Thyroid gland (tissue), 4 donors: ENCODE measurements around the gene OR4D1. TPM values are rescaled to one million over a fixed set of nuclear protein-coding genes. Genes with fewer than 3 reads are reported as not detected.

Source experiments
- DNase-seq, 2 donors: peaks; one replicate each; pipeline ENCODE4 v3.0.0-alpha.2; 2019
- H3K27ac ChIP-seq, 3 donors: fragments of 200-600 bp; sonication (generic); 1 replicate in 2 of 3; 2 replicates in 1 of 3; pipeline ENCODE4 v1.5.1; 2016 to 2019; ENCODE audit warnings: mild to moderate bottlenecking in 1 of 3, moderate library complexity in 1 of 3
- H3K27me3 ChIP-seq: fragments of 200-600 bp; sonication (generic); one replicate; pipeline ENCODE4 v1.5.1; 2019
- H3K36me3 ChIP-seq, 2 donors: fragments of 200-600 bp; sonication (generic); one replicate each; pipeline ENCODE4 v1.5.1; 2016 to 2019
- H3K4me1 ChIP-seq, 2 donors: fragments of 200-600 bp; sonication (generic); one replicate each; pipeline ENCODE4 v1.5.1; 2017 to 2019
- H3K4me3 ChIP-seq, 3 donors: fragments of 200-600 bp; sonication (generic); replicated peaks in 1 of 3; 1 replicate in 2 of 3; 2 replicates in 1 of 3; pipeline ENCODE4 v1.5.1; 2016; ENCODE audit warnings: mild to moderate bottlenecking in 1 of 3
- H3K9me3 ChIP-seq: fragments of 200-600 bp; sonication (generic); one replicate; pipeline ENCODE4 v1.5.1; 2017
- POLR2A ChIP-seq, 2 donors: fragments of 450-650 bp; IDR thresholded peaks; one replicate each; pipeline ENCODE4 v1.6.1; 2017; ENCODE audit warnings: antibody characterized with exemption in 2 of 2, mild to moderate bottlenecking in 2 of 2, moderate library complexity in 1 of 2
- WGBS, 2 donors: methylation state at CpG; one replicate each; pipeline ENCODE4 v1.1.5; 2017; 5-methylcytosine and 5-hydroxymethylcytosine counted together
- intact Hi-C: fragments of 100-400 bp; cut with DNase I; formaldehyde crosslinking; loops from one replicate; pipeline ENCODE4 v1.15.1; 2023
- total RNA-seq, 4 donors: library from RNA; depleted of rRNA; stranded (reverse); fragments of >200 nt; gene quantifications; one replicate each; pipeline ENCODE4 v1.2.3, GENCODE V29; 2016
- TF ChIP-seq, protein P1 (sequence below), 6 experiments: fragments of 200-600 bp in 3 of 6; fragments of 450-650 bp in 3 of 6; sonication (generic) in 3 of 6; IDR thresholded peaks; one replicate each; pipeline ENCODE4 v1.5.1; 2016 to 2019; ENCODE audit warnings: antibody characterized with exemption in 6 of 6, mild to moderate bottlenecking in 2 of 6, inconsistent platforms in 1 of 6, moderate library complexity in 1 of 6

Gene OR4D1
- total RNA-seq, 4 donors from 2014 or later = not detected

DNA sequence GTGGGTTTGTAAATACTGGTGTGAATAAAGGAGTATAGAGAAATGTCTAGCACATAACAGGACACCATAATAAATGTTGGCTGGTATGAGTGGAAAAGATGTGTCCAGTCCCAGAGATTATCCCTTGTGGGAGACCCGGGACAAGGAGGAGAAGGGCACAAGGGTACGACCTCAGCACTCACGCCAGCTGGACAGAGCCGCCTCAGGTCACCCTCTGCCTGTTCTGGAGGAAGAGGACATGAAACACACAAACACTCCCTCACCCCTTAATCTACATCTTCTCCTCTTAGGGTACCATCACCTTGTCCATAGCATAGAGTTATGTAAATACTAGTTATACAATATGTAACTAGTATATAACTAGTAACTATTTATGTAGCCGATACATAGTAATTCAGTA lies 38.2 kb upstream of the OR4D1 start:
- TF ChIP-seq POLR2A (IDR thresholded peaks at IDR 0.05) = no peak
- TF ChIP-seq, protein P1, sequence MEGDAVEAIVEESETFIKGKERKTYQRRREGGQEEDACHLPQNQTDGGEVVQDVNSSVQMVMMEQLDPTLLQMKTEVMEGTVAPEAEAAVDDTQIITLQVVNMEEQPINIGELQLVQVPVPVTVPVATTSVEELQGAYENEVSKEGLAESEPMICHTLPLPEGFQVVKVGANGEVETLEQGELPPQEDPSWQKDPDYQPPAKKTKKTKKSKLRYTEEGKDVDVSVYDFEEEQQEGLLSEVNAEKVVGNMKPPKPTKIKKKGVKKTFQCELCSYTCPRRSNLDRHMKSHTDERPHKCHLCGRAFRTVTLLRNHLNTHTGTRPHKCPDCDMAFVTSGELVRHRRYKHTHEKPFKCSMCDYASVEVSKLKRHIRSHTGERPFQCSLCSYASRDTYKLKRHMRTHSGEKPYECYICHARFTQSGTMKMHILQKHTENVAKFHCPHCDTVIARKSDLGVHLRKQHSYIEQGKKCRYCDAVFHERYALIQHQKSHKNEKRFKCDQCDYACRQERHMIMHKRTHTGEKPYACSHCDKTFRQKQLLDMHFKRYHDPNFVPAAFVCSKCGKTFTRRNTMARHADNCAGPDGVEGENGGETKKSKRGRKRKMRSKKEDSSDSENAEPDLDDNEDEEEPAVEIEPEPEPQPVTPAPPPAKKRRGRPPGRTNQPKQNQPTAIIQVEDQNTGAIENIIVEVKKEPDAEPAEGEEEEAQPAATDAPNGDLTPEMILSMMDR (IDR thresholded peaks at IDR 0.05) = no peak
- 60 to 68% methylated on average over 5 of the region's 5 CpGs for WGBS, 2 donors
- Histone ChIP-seq H3K4me1 (no peaks in the 10 kb centered on the region), H3K9me3 (no peaks in the 10 kb centered on the region), H3K4me3 (no peak overlapping the region), H3K36me3 (no peaks in the 10 kb centered on the region), H3K27ac (no peak overlapping the region), H3K27me3 (no peaks in the 10 kb centered on the region)
- DNase-seq = no peak
- intact Hi-C loops = loop anchor here (5.0 to 10.0 kb wide), 3 partner anchors 103 to 985 kb away; partner anchors contain the start of gene SRSF1

DNA sequence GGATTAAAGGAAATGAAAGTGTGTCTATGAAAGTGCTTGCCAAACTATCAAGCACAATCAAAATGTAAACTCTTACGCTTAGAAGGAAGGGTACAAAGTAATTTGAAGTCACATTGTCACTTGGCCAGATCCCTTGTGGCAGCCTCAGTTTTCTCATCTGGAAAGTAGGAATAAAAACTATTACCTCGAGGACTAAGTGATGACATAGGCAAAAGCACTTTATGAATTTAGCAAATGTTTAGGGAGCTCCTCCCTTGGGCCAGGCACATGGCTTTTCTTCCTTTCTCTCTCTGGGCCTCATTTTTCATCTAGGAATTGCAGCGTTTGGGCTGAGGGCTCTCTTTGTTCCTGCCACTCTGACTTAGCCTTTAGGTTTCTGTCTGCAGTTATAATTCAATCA lies 36.5 kb upstream of the OR4D1 start:
- H3K27ac ChIP-seq = no peak overlapping the region
- intact Hi-C loops = loop anchor here (5.0 to 10.0 kb wide), 3 partner anchors 104 to 987 kb away; partner anchors contain the start of gene SRSF1
- no peak for DNase-seq
- no peaks in the 10 kb centered on the region for H3K27me3 ChIP-seq
- 75 to 80% methylated on average over 3 of the region's 3 CpGs for WGBS, 2 donors
- no peaks in the 10 kb centered on the region for H3K9me3 ChIP-seq
- no peaks in the 10 kb centered on the region for H3K36me3 ChIP-seq
- TF ChIP-seq POLR2A (IDR thresholded peaks at IDR 0.05) = no peak
- TF ChIP-seq, protein P1 (IDR thresholded peaks at IDR 0.05) = no peak
- no peaks in the 10 kb centered on the region for H3K4me1 ChIP-seq
- no peak overlapping the region for H3K4me3 ChIP-seq

GRCh38 chr17:58112970-58113631 lies 35.1 kb upstream of the OR4D1 start:
- Histone ChIP-seq H3K36me3 (no peaks in the 10 kb centered on the region), H3K27me3 (no peaks in the 10 kb centered on the region), H3K9me3 (no peaks in the 10 kb centered on the region), H3K27ac (no peak overlapping the region), H3K4me1 (no peaks in the 10 kb centered on the region), H3K4me3 (no peak overlapping the region)
- peak; percentile 79 to 81 for DNase-seq
- no peak for TF ChIP-seq POLR2A (IDR thresholded peaks at IDR 0.05)
- TF ChIP-seq, protein P1 (IDR thresholded peaks at IDR 0.05) = peak; percentile 80 to 96 (median 95)
- 33 to 35% methylated on average over 17 of the region's 17 CpGs for WGBS, 2 donors
- intact Hi-C loops = loop anchor here (5.0 to 10.0 kb wide), 3 partner anchors 106 to 988 kb away; partner anchors contain the start of gene SRSF1

DNA sequence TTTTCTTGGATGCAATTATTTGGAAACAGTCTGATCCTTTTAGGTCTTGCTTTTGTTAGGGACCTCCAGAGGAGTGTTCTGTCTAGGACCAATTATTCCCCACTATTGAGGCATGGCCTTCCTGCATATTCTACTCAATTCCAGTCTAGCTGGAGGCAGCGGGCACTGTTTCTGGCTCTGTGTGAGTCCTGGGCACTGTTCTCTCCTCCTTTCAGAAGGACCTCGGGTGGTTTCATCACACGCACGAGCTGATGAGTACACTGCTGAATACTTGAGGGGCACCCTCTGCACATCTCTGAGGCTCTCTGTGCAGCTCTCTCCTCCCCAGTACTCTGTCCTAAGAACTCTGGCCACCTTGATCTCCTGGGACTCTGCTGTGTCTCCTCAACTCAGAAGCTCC lies 34.2 kb upstream of the OR4D1 start:
- no peaks in the 10 kb centered on the region for H3K9me3 ChIP-seq
- no peaks in the 10 kb centered on the region for H3K27me3 ChIP-seq
- no peak for DNase-seq
- TF ChIP-seq POLR2A (IDR thresholded peaks at IDR 0.05) = no peak
- TF ChIP-seq, protein P1 (IDR thresholded peaks at IDR 0.05) = no peak
- 72 to 77% methylated on average over 4 of the region's 4 CpGs for WGBS, 2 donors
- intact Hi-C loops = loop anchor here (5.0 to 10.0 kb wide), 3 partner anchors 107 to 989 kb away; partner anchors contain the start of gene SRSF1
- no peaks in the 10 kb centered on the region for H3K4me1 ChIP-seq
- no peak overlapping the region for H3K27ac ChIP-seq
- H3K36me3 ChIP-seq = no peaks in the 10 kb centered on the region
- H3K4me3 ChIP-seq = no peak overlapping the region

GRCh38 chr17:58117382-58117781 lies 30.8 kb upstream of the OR4D1 start:
- intact Hi-C loops = loop anchor here (10.0 kb wide), 1 partner anchor 993 kb away; no protein-coding TSS in a partner anchor
- Histone ChIP-seq H3K27ac (no peak overlapping the region), H3K4me1 (no peaks in the 10 kb centered on the region), H3K9me3 (no peaks in the 10 kb centered on the region), H3K36me3 (no peaks in the 10 kb centered on the region), H3K27me3 (no peaks in the 10 kb centered on the region), H3K4me3 (no peak overlapping the region)
- no peak for DNase-seq
- WGBS, 2 donors = 90 to 92% methylated on average over 5 of the region's 5 CpGs
- TF ChIP-seq POLR2A (IDR thresholded peaks at IDR 0.05) = no peak
- TF ChIP-seq, protein P1 (IDR thresholded peaks at IDR 0.05) = no peak
